ENCODE data around the gene CDKN3.
"Not testable (repeated sequence)": the region's sequence is repeated elsewhere in the genome, so short reads cannot be mapped to it uniquely, and the experiment has no call there.

The CDKN3 gene

GRCh38 chr14:54425068-54425467, 28.3 kb downstream of the CDKN3 start:
- no peak for DNase-seq

- no peak for DNase-seq
Observed at GRCh38 chr14:54425537-54426274, 28.9 kb downstream of the CDKN3 start.

GRCh38 chr14:54427871-54428270, 31.1 kb downstream of the CDKN3 start:
- DNase-seq = no peak

GRCh38 chr14:54428527-54428926, 31.7 kb downstream of the CDKN3 start:
- no peak for DNase-seq

GRCh38 chr14:54435500-54435981, 38.7 kb downstream of the CDKN3 start:
- DNase-seq = peak; percentile 15

GRCh38 chr14:54437954-54438353, 41.1 kb downstream of the CDKN3 start:
- DNase-seq = not testable (repeated sequence)

GRCh38 chr14:54438703-54439102, 41.9 kb downstream of the CDKN3 start:
- DNase-seq = no peak

GRCh38 chr14:54440037-54440436, 43.2 kb downstream of the CDKN3 start:
- DNase-seq = no peak

- DNase-seq = no peak
Observed at GRCh38 chr14:54440476-54440872, 43.7 kb downstream of the CDKN3 start.

- peak; percentile 93 for DNase-seq
Observed at GRCh38 chr14:54440873-54441868, 44.4 kb downstream of the CDKN3 start, which contains the start of gene CNIH1. TSS of gene CNIH1 (minus strand) at chr14:54441374. CDS start at chr14:54441327, 47 bp downstream.

GRCh38 chr14:54442961-54443360, 46.2 kb downstream of the CDKN3 start:
- not testable (repeated sequence) for DNase-seq

GRCh38 chr14:54443981-54444380, 47.2 kb downstream of the CDKN3 start:
- DNase-seq = no peak

GRCh38 chr14:54444681-54445080, 47.9 kb downstream of the CDKN3 start:
- no peak for DNase-seq

- DNase-seq = no peak
Observed at GRCh38 chr14:54446161-54446693, 49.4 kb downstream of the CDKN3 start.

GRCh38 chr14:54447231-54447692, 50.5 kb downstream of the CDKN3 start:
- DNase-seq = no peak

GRCh38 chr14:54450535-54450934, 53.7 kb downstream of the CDKN3 start:
- DNase-seq = peak; percentile 27

- DNase-seq = no peak
Observed at GRCh38 chr14:54451121-54451601, 54.4 kb downstream of the CDKN3 start.

GRCh38 chr14:54451961-54452360, 55.2 kb downstream of the CDKN3 start:
- no peak for DNase-seq

GRCh38 chr14:54453252-54453651, 56.4 kb downstream of the CDKN3 start:
- no peak for DNase-seq

- not testable (repeated sequence) for DNase-seq
Observed at GRCh38 chr14:54453990-54454389, 57.2 kb downstream of the CDKN3 start.

- DNase-seq = no peak
Observed at GRCh38 chr14:54455363-54455762, 58.6 kb downstream of the CDKN3 start.

GRCh38 chr14:54456820-54457608, 60.2 kb downstream of the CDKN3 start:
- DNase-seq = not testable (repeated sequence)

All from stimulated activated CD4-positive, alpha-beta T cell treated with anti-CD3 and anti-CD28 coated beads, Interleukin-15, amount 100 ng/mL, for 24 hours (primary cell).